GM12873 (cell line): ENCODE results near the gene ACSM2A.

Experiments used
- TF ChIP-seq, protein P1 (sequence below): IDR thresholded peaks from 2 replicates; pipeline ENCODE4 v1.5.1; 2012; ENCODE audit warnings: low read depth, mild to moderate bottlenecking, moderate library complexity, low read length, control low read depth; ENCODE audit not compliant: insufficient read depth; ENCODE audit errors: missing control alignments

Gene ACSM2A

DNA sequence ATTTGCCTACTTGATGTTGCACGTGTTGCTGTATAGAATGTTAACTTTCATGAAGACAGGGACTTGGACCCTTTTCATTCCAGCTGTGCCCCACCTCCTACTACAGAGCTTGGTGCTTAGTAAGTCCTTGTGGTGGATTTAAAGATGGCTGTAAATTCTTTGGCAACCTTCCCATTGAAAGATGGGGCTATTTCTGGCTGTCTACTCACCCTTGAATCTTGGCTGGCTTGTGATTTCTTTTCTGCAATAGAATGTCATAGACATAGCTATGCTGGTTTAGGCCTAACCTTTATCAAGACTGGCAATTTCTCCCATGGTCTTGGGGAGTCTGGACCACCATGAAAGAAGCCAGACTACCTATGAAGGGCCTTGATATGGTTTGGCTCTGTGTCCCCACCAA lies 59.0 kb downstream of the ACSM2A start:
- TF ChIP-seq, protein P1, sequence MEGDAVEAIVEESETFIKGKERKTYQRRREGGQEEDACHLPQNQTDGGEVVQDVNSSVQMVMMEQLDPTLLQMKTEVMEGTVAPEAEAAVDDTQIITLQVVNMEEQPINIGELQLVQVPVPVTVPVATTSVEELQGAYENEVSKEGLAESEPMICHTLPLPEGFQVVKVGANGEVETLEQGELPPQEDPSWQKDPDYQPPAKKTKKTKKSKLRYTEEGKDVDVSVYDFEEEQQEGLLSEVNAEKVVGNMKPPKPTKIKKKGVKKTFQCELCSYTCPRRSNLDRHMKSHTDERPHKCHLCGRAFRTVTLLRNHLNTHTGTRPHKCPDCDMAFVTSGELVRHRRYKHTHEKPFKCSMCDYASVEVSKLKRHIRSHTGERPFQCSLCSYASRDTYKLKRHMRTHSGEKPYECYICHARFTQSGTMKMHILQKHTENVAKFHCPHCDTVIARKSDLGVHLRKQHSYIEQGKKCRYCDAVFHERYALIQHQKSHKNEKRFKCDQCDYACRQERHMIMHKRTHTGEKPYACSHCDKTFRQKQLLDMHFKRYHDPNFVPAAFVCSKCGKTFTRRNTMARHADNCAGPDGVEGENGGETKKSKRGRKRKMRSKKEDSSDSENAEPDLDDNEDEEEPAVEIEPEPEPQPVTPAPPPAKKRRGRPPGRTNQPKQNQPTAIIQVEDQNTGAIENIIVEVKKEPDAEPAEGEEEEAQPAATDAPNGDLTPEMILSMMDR = no peak

DNA sequence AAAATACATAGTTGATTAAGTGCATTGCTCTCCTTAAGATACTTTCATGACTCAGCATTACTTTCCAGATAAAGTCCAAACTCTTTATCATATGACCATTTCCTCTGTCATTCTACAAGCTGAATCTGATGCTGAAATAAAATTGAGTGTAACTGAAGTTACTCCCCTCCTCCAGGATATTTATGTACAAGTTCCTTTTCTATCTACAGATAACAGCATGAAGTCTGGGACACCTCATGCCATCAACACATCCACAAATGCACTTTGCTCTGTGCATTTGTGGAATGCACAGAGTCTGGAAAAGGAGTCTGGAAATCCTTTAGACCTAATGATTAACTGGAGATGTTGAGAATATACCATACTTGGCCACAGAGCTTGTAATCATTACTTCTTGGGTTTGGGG lies 64.4 kb downstream of the ACSM2A start:
- TF ChIP-seq, protein P1 = no peak

DNA sequence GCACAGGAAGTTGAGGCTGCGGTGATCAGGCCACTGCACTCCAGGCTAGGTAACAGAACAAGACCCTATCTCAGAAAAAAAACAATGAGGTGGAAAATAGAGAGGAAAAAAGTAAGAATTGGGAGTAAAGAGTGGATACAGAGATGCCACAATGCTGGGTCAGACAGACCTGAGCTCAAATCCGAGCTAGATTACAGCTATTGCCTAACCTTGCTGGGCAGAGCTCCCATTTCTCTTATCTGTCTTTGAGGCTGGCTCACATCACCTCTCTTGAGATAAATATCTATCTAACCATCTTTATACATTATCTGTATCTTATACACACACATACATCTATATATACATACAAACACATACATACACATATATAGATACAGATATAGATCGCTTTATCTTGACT lies 65.8 kb downstream of the ACSM2A start:
- TF ChIP-seq, protein P1 = no peak

DNA sequence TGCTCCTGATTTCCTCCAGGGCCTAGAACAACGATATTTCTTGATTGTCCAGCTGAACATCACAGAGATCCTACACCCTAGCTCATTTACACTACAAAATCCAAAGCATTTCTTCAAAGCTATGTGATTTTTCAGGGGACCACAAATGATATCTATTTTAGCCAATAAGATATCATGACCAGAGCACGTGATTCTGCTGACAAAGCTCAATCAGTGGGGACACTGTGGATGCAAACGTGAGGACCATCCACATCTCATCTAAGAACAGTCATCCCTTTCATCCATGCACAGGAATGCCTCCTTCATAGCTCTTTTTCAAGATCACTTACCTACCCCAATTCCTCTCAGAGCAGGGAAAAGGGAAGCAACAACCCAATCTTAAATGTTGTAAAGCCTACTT lies 67.9 kb downstream of the ACSM2A start:
- TF ChIP-seq, protein P1 = no peak

DNA sequence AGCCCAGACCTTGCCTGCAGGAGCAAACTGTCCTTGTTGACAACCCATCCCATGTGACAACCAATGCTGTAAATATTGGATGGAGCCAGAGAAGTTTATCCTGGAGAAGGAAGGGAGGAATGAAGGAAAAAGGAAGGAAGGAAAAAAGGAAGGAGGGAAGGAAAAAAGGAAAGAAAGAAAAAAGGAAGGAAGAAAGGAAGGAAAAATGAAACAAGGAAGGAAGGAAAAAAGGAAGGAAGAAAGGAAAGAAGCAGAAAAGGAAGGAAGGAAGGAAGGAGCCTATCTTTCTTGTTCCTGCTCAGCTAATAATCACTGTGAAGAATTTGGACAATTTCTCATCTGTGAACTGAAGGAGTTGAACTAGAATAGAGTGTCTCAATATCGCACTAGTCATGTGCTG lies 68.8 kb downstream of the ACSM2A start:
- TF ChIP-seq, protein P1 = no peak
